Suprapubic skin (tissue), 4 donors: ENCODE data around the gene DENND6B.

ENCODE experiments used
- CTCF ChIP-seq, 2 donors: fragments of 200-600 bp in 1 of 2; fragments of 450-650 bp in 1 of 2; sonication (generic) in 1 of 2; IDR thresholded peaks; one replicate each; pipeline ENCODE4 v1.5.1; 2016 to 2019; ENCODE audit warnings: antibody characterized with exemption in 2 of 2, mild to moderate bottlenecking in 1 of 2, moderate library complexity in 1 of 2
- POLR2A ChIP-seq, 2 donors: fragments of 450-650 bp; IDR thresholded peaks; one replicate each; pipeline ENCODE4 v1.6.1; 2017; ENCODE audit warnings: antibody characterized with exemption in 2 of 2, mild to moderate bottlenecking in 2 of 2, moderate library complexity in 2 of 2
- POLR2AphosphoS5 ChIP-seq, 3 donors: sonication (generic); formaldehyde crosslinking; IDR thresholded peaks; one replicate each; pipeline ENCODE4 v1.6.1; 2017; ENCODE audit warnings: antibody characterized with exemption in 3 of 3

DNA sequence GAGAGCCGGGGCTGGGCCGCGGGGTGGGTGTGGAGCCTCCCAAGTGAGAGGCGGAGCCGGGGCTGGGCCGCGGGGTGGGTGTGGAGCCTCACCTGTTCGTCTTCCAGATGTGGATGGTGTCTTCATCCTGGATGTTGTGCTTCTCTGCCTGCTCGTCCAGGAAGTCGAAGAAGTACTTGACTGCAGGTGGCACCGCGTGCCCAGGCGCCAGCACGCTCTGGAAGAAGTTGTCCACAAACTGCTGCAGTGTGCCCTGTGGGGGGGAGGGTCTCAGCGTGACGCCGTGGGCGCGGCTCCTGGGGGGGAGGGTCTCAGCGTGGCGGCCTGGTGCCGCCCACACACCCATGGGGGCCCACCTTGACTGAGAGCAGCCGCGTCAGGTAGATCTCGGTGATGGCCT, 49.1 kb downstream of the DENND6B start:
- TF ChIP-seq POLR2A (IDR thresholded peaks at IDR 0.05), result no peak
- TF ChIP-seq CTCF (IDR thresholded peaks at IDR 0.05), result no peak
- TF ChIP-seq POLR2AphosphoS5 (IDR thresholded peaks at IDR 0.05), result no peak
